OCI-LY3 (cell line): ENCODE measurements around the gene UBE3B.

Experiments
- EZH2phosphoT487 ChIP-seq: fragments of 200-600 bp; shearing (Covaris generic); IDR thresholded peaks from 2 replicates; pipeline ENCODE4 v1.6.1; 2018; ENCODE audit warnings: antibody characterized with exemption, mixed run types, low read depth
- TF ChIP-seq, protein P1 (sequence below): fragments of 200-600, 300-600 bp; sonication (generic); IDR thresholded peaks from 2 replicates; pipeline ENCODE4 v1.5.1; 2014; ENCODE audit warnings: antibody characterized with exemption, low read length, low read depth

DNA sequence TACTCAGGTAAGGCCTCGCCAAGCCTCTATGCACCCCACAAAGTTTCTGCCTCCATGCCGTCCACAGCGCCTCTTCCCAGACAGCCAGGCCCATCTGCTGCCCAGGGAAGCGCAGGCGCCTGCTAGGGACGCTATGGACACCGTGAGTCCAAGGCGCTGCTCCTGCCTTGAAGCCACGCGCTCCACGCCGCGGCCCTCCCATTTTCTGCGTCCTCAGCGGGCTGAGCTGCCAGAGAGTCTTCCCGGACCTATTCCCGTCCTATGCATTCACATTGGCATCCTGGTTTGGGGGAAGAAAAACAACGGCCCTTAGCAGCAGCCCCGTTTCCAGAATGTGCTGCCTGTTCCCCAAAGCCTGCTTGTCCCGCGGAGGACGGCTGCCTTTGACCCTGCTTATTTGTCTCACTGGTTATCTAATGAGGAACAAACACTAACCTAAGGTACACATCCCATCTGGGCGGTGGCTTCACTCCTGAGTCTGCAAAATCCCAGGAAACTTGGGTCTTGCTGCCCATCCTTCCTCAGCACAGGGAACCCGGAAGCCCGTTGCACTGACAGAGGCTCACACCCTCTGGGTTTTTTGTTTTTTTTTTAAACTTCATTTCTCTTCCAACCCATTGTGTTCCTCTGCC, 57.9 kb downstream of the UBE3B start:
- TF ChIP-seq, protein P1, sequence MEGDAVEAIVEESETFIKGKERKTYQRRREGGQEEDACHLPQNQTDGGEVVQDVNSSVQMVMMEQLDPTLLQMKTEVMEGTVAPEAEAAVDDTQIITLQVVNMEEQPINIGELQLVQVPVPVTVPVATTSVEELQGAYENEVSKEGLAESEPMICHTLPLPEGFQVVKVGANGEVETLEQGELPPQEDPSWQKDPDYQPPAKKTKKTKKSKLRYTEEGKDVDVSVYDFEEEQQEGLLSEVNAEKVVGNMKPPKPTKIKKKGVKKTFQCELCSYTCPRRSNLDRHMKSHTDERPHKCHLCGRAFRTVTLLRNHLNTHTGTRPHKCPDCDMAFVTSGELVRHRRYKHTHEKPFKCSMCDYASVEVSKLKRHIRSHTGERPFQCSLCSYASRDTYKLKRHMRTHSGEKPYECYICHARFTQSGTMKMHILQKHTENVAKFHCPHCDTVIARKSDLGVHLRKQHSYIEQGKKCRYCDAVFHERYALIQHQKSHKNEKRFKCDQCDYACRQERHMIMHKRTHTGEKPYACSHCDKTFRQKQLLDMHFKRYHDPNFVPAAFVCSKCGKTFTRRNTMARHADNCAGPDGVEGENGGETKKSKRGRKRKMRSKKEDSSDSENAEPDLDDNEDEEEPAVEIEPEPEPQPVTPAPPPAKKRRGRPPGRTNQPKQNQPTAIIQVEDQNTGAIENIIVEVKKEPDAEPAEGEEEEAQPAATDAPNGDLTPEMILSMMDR: no peak
- no peak for TF ChIP-seq EZH2phosphoT487
